HG03060 (cell line): ENCODE measurements around the gene OR7C1.
"Not testable (repeated sequence)": the region's sequence is repeated elsewhere in the genome, so short reads cannot be mapped to it uniquely, and the experiment has no call there.

ENCODE experiments used
- ATAC-seq: cut with Tn5 transposase; IDR thresholded peaks from one replicate; pipeline ENCODE4 v1.9.1; 2021; ENCODE audit warnings: low read depth, moderate number of reproducible peaks; ENCODE audit not compliant: unreplicated experiment

Gene OR7C1

GRCh38 chr19:14768001-14768400 lies 67.0 kb downstream of the OR7C1 start:
- no peak for ATAC-seq

GRCh38 chr19:14767466-14767971 lies 67.5 kb downstream of the OR7C1 start:
- no peak for ATAC-seq

- ATAC-seq, result not testable (repeated sequence)
These were observed 69.1 kb downstream of the OR7C1 start for GRCh38 chr19:14765841-14766240.

- not testable (repeated sequence) for ATAC-seq
These were observed 69.6 kb downstream of the OR7C1 start for GRCh38 chr19:14765403-14765802.

- no peak for ATAC-seq
These were observed 70.6 kb downstream of the OR7C1 start for GRCh38 chr19:14764401-14764800.

- ATAC-seq, result no peak
These were observed 71.4 kb downstream of the OR7C1 start for GRCh38 chr19:14763497-14764145.

- ATAC-seq, result no peak
These were observed 72.9 kb downstream of the OR7C1 start for GRCh38 chr19:14762111-14762510.

- no peak for ATAC-seq
These were observed 73.4 kb downstream of the OR7C1 start for GRCh38 chr19:14761607-14762006.

GRCh38 chr19:14758816-14759215 lies 76.2 kb downstream of the OR7C1 start:
- ATAC-seq, result no peak

GRCh38 chr19:14748601-14749000 lies 86.4 kb downstream of the OR7C1 start:
- no peak for ATAC-seq
